ENCODE data around the gene QKI.

QKI gene

DNA sequence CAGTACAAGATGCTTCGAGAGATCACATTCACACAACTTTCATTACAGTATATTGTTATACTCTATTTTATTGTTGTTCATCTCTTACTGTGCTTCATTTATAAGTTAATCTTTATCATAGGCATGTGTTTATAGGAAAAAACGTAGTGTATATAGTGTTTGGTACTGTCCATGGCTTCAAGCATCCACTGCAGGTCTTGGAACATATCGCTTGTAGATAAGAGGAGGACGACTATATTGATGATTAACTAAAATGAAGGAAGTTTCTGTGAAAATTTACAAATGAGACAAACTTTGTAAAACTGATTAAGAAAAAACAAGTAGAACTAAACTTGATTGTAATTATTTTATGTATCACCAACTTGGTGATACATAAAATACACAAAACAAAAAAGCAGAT lies 98.5 kb downstream of the QKI start:
- Histone ChIP-seq H3K4me3 (ENCODE audit: severe bottlenecking) (no peak overlapping the region), H3K27ac (ENCODE audit: poor library complexity, severe bottlenecking) (no peak overlapping the region), H3K36me3 (ENCODE audit: low read depth) (peaks cover under 1% of the 10 kb centered on the region; the same call in 1 of the 2 replicates), H3K9me3 (ENCODE audit: severe bottlenecking) (no peaks in the 10 kb centered on the region), H3K4me1 (ENCODE audit: insufficient read depth, poor library complexity, severe bottlenecking) (no peaks in the 10 kb centered on the region), H3K27me3 (ENCODE audit: insufficient read depth, poor library complexity, severe bottlenecking) (no peaks in the 10 kb centered on the region)
- ATAC-seq (ENCODE audit: low read depth) (no peak), DNase-seq (ENCODE audit: low spot score) (no peak)
- TF ChIP-seq, protein P1, sequence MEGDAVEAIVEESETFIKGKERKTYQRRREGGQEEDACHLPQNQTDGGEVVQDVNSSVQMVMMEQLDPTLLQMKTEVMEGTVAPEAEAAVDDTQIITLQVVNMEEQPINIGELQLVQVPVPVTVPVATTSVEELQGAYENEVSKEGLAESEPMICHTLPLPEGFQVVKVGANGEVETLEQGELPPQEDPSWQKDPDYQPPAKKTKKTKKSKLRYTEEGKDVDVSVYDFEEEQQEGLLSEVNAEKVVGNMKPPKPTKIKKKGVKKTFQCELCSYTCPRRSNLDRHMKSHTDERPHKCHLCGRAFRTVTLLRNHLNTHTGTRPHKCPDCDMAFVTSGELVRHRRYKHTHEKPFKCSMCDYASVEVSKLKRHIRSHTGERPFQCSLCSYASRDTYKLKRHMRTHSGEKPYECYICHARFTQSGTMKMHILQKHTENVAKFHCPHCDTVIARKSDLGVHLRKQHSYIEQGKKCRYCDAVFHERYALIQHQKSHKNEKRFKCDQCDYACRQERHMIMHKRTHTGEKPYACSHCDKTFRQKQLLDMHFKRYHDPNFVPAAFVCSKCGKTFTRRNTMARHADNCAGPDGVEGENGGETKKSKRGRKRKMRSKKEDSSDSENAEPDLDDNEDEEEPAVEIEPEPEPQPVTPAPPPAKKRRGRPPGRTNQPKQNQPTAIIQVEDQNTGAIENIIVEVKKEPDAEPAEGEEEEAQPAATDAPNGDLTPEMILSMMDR (IDR thresholded peaks at IDR 0.05; ENCODE audit: poor library complexity, severe bottlenecking): no peak

DNA sequence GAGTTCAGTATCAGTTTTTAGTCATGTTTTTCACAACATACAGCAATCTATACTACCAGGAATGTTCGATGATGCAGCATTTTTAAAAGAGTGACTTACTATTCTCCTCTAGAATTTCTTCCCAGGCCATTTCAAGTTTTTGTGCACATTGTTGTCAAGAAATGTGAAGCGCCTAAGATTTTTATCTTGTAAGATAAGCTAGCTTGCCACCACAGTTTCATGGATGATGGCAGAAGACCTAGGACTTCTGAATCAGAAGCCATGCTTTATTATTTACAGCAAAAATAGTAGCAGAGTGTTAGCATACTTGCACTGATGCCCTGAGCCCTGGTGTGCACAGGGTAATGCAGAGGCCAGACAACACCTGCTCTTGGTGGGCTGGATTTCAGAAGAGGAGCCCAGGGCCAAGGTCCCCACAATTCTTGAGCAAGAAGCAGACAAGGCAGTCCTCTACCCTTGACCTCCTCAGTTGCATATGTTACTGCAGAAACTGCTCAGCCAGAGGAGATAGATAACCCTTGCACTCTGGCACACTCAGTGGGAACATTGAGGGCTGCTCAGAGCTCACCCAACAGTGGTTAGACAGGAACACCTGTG lies 99.2 kb downstream of the QKI start:
- Histone ChIP-seq H3K9me3 (ENCODE audit: severe bottlenecking) (no peaks in the 10 kb centered on the region), H3K4me3 (ENCODE audit: severe bottlenecking) (no peak overlapping the region), H3K36me3 (ENCODE audit: low read depth) (no peaks in the 10 kb centered on the region; the same call in 1 of the 2 replicates), H3K4me1 (ENCODE audit: insufficient read depth, poor library complexity, severe bottlenecking) (no peaks in the 10 kb centered on the region), H3K27ac (ENCODE audit: poor library complexity, severe bottlenecking) (no peak overlapping the region), H3K27me3 (ENCODE audit: insufficient read depth, poor library complexity, severe bottlenecking) (no peaks in the 10 kb centered on the region)
- DNase-seq (ENCODE audit: low spot score) (no peak), ATAC-seq (ENCODE audit: low read depth) (no peak)
- TF ChIP-seq, protein P1 (IDR thresholded peaks at IDR 0.05; ENCODE audit: poor library complexity, severe bottlenecking): no peak

DNA sequence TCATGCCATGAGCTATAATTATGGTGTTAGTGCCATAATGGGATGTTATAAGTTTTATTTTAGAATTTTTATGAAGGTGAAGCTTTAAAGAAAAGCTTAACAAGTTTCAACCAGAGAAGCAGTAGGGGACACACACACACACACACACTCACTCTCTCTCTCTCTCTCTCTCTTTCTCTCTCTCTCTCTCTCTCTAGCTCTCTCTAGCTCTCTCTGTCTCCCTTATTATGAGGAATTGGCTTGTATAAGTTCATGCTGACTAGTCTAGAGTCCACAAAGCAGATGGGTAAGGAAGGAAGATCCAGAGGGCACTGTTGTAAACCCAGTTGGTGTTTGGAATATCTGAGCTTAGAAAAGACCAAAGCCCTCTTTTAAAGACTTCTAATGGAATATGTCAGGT lies 102.4 kb downstream of the QKI start:
- TF ChIP-seq, protein P1 (IDR thresholded peaks at IDR 0.05; ENCODE audit: poor library complexity, severe bottlenecking): no peak
- DNase-seq (ENCODE audit: low spot score): no peak
- Histone ChIP-seq H3K9me3 (ENCODE audit: severe bottlenecking) (no peaks in the 10 kb centered on the region), H3K4me3 (ENCODE audit: severe bottlenecking) (no peak overlapping the region), H3K27me3 (ENCODE audit: insufficient read depth, poor library complexity, severe bottlenecking) (no peaks in the 10 kb centered on the region), H3K36me3 (ENCODE audit: low read depth) (no peaks in the 10 kb centered on the region; the same call in 1 of the 2 replicates), H3K4me1 (ENCODE audit: insufficient read depth, poor library complexity, severe bottlenecking) (no peaks in the 10 kb centered on the region), H3K27ac (ENCODE audit: poor library complexity, severe bottlenecking) (no peak overlapping the region)
- no peak for ATAC-seq (ENCODE audit: low read depth)

DNA sequence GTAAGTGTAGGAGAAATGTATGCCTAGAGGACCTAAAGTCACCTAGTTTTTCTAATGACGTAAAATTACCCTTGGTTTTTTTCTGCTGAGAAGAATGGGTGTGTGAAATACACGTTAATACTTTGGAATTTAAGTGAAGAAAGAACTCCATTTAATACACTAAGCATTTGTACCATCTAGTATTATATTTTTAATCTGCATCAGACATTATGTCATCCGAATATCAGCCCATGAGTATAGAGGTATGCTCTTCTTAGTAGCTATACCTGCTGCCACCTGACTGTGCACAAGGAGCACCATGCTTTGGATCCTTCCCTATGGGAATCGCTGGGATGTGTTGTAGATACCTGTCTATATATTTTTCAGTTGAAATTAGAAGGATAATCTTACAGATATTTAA lies 106.4 kb downstream of the QKI start:
- H3K4me3 ChIP-seq (ENCODE audit: severe bottlenecking): no peak overlapping the region
- no peak overlapping the region for H3K27ac ChIP-seq (ENCODE audit: poor library complexity, severe bottlenecking)
- H3K27me3 ChIP-seq (ENCODE audit: insufficient read depth, poor library complexity, severe bottlenecking): no peaks in the 10 kb centered on the region
- TF ChIP-seq, protein P1 (IDR thresholded peaks at IDR 0.05; ENCODE audit: poor library complexity, severe bottlenecking): no peak
- H3K36me3 ChIP-seq (ENCODE audit: low read depth): peaks cover 3% of the 10 kb centered on the region; the same call in 1 of the 2 replicates
- H3K9me3 ChIP-seq (ENCODE audit: severe bottlenecking): no peaks in the 10 kb centered on the region
- 0 out of 3 replicates have a peak, but pooled peaks have one; percentile 18 for ATAC-seq (ENCODE audit: low read depth)
- DNase-seq (ENCODE audit: low spot score): no peak
- H3K4me1 ChIP-seq (ENCODE audit: insufficient read depth, poor library complexity, severe bottlenecking): peaks cover 8% of the 10 kb centered on the region

DNA sequence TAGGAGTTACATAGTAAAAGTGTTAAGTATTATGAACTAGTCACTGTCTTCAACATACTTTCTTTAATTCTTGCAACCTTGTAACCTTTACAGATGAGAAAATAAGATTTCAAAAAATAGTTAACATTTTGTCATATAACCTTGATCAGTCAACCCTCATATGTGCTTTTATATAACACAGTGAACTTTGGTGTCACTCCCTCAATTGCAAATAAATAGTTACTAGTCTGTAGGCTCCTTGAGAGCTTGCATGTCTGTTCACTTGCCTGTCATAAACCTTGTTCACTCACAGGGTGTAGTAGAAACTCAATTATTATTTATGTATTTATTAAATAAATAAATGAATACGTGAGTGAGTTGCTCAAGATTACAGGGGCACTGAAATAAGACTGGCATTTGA lies 107.5 kb downstream of the QKI start:
- Histone ChIP-seq H3K4me1 (ENCODE audit: insufficient read depth, poor library complexity, severe bottlenecking) (peaks cover 19% of the 10 kb centered on the region), H3K27ac (ENCODE audit: poor library complexity, severe bottlenecking) (no peak overlapping the region), H3K4me3 (ENCODE audit: severe bottlenecking) (no peak overlapping the region), H3K9me3 (ENCODE audit: severe bottlenecking) (no peaks in the 10 kb centered on the region), H3K36me3 (ENCODE audit: low read depth) (peaks cover 3% of the 10 kb centered on the region; the same call in 1 of the 2 replicates), H3K27me3 (ENCODE audit: insufficient read depth, poor library complexity, severe bottlenecking) (no peaks in the 10 kb centered on the region)
- TF ChIP-seq, protein P1 (IDR thresholded peaks at IDR 0.05; ENCODE audit: poor library complexity, severe bottlenecking): no peak
- DNase-seq (ENCODE audit: low spot score): no peak
- no peak for ATAC-seq (ENCODE audit: low read depth)

Measured in RWPE2 (cell line).